Tibial artery (tissue), 4 donors: ENCODE data around the gene EIF2B4.
"Not testable (repeated sequence)": the region's sequence is repeated elsewhere in the genome, so short reads cannot be mapped to it uniquely, and the experiment has no call there.

Experiments
- DNase-seq, 2 donors: peaks; one replicate each; pipeline ENCODE4 v3.0.0-alpha.2; 2019
- H3K27ac ChIP-seq, 2 donors: fragments of 200-600 bp; sonication (generic) in 1 of 2; 1 replicate in 1 of 2; 2 replicates in 1 of 2; pipeline ENCODE4 v1.5.1; 2018 to 2019; ENCODE audit warnings: mild to moderate bottlenecking in 1 of 2
- H3K27me3 ChIP-seq, 2 donors: fragments of 200-600 bp; sonication (generic) in 1 of 2; one replicate each; pipeline versions ENCODE4 v1.5.1 to v1.6.0; 2016 to 2019
- H3K36me3 ChIP-seq, 3 donors: fragments of 200-600 bp; sonication (generic) in 2 of 3; one replicate each; pipeline ENCODE4 v1.5.1; 2016 to 2019; ENCODE audit warnings: mild to moderate bottlenecking in 2 of 3
- H3K4me1 ChIP-seq, 4 donors: fragments of 200-600 bp; sonication (generic) in 2 of 4; 1 replicate in 3 of 4; 2 replicates in 1 of 4; pipeline ENCODE4 v1.5.1; 2016 to 2019
- H3K4me3 ChIP-seq, 2 donors: fragments of 200-600 bp; sonication (generic) in 1 of 2; 1 replicate in 1 of 2; 2 replicates in 1 of 2; pipeline ENCODE4 v1.5.1; 2018 to 2019; ENCODE audit warnings: mild to moderate bottlenecking in 2 of 2
- H3K9me3 ChIP-seq, 3 donors: fragments of 200-600 bp; sonication (generic) in 1 of 3; one replicate each; pipeline ENCODE4 v1.5.1; 2016 to 2019
- intact Hi-C: fragments of 100-400 bp; cut with DNase I; formaldehyde crosslinking; loops from one replicate; pipeline ENCODE4 v1.15.0; 2023; ENCODE audit warnings: low total_unique reads
- TF ChIP-seq, protein P1 (sequence below), 2 experiments: fragments of 200-600 bp in 1 of 2; fragments of 450-650 bp in 1 of 2; IDR thresholded peaks; one replicate each; pipeline ENCODE4 v1.5.1; 2017 to 2019; ENCODE audit warnings: antibody characterized with exemption in 2 of 2, mild to moderate bottlenecking in 1 of 2, moderate library complexity in 1 of 2

Gene EIF2B4

DNA sequence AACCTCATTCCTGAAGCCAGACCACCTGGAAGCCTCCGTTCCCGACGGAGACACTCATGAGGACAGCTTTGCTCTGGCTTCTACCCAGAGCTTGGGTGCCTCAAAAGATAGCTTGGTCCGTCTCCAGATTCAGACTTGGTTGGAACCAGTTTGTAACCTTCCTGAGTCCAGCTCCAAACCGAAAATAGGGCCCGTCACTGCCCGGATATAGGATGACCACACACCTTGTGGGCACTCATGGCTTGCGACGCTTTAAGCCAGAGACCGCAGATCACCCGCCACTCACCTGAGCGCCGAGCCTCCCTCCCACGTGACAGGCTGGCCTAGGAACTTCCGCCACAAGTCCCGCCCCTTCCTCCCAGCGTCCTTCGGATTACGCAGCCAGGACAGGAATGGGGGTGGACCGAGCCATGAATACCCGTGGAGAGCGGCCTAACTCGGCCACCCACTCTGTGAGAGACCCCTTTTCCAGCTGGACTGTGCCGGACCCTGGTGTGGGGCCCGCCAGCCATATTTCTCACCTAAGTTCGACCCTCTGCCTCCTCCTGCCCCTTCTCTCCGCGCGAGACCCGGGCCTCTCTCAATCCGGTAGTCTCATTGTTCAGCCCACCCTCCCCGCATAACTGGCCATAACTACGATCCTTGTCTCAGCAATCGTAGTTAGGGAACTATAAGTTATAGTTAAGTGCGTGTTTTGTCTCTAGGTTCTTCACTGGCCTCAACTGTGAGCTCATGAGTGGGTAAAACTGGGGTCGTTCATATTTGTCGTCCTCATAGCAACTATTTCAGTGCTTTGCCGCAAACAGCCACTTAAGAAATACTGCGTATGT is 47.2 kb downstream of the EIF2B4 start, which contains the start of gene MPV17:
Gene MPV17 (minus strand): TSS at position 332 of the 830 bp plus-strand sequence. CDS start 580 bp downstream, outside the sequence.
- DNase-seq, result peak; percentile 89 to 95
- H3K9me3 ChIP-seq, result no peaks in the 10 kb centered on the region
- TF ChIP-seq, protein P1, sequence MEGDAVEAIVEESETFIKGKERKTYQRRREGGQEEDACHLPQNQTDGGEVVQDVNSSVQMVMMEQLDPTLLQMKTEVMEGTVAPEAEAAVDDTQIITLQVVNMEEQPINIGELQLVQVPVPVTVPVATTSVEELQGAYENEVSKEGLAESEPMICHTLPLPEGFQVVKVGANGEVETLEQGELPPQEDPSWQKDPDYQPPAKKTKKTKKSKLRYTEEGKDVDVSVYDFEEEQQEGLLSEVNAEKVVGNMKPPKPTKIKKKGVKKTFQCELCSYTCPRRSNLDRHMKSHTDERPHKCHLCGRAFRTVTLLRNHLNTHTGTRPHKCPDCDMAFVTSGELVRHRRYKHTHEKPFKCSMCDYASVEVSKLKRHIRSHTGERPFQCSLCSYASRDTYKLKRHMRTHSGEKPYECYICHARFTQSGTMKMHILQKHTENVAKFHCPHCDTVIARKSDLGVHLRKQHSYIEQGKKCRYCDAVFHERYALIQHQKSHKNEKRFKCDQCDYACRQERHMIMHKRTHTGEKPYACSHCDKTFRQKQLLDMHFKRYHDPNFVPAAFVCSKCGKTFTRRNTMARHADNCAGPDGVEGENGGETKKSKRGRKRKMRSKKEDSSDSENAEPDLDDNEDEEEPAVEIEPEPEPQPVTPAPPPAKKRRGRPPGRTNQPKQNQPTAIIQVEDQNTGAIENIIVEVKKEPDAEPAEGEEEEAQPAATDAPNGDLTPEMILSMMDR (IDR thresholded peaks at IDR 0.05), result no peak
- peaks cover 16 to 23% (median 19%) of the 10 kb centered on the region in 3 donors for H3K36me3 ChIP-seq
- H3K4me3 ChIP-seq, result peak within 1 kb of the TSS; percentile 60 to 68
- H3K4me1 ChIP-seq, result peaks cover 0 to 25% (median 16%) of the 10 kb centered on the region in 4 donors
- H3K27me3 ChIP-seq, result no peaks in the 10 kb centered on the region
- intact Hi-C loops, result no loop called here
- peak within 1 kb of the TSS; percentile 81 to 90 for H3K27ac ChIP-seq

DNA sequence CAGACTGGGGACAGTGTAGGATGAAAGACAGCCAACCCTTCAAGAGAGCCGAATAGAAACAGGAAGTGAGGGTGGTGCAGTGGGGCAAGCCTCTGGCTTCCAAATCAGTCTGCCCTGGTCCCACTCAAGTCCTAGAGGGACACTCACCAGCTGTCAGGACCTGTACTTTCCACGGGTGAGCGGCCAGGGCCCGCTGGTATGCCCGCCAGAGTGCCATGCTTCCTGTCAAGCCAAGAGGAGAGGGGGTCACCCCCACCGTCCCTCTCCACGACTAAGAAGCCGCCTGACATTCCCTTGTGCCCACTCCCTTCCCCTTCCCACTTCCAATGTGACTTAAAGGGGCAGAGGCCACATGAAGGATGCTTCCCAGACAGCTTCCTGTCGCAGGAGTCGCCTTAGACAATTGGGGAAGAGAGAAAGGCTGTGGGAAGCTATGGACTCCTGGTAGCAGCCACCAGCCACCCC is 47.8 kb downstream of the EIF2B4 start:
- peak overlapping the region; percentile 60 to 68 for H3K4me3 ChIP-seq
- H3K27ac ChIP-seq, result peak overlapping the region; percentile 81 to 90
- DNase-seq, result no peak
- TF ChIP-seq, protein P1 (IDR thresholded peaks at IDR 0.05), result no peak
- intact Hi-C loops, result no loop called here
- H3K36me3 ChIP-seq, result peaks cover 11 to 17% (median 15%) of the 10 kb centered on the region in 3 donors
- H3K27me3 ChIP-seq, result no peaks in the 10 kb centered on the region
- peaks cover 0 to 25% (median 16%) of the 10 kb centered on the region in 4 donors for H3K4me1 ChIP-seq
- H3K9me3 ChIP-seq, result no peaks in the 10 kb centered on the region

DNA sequence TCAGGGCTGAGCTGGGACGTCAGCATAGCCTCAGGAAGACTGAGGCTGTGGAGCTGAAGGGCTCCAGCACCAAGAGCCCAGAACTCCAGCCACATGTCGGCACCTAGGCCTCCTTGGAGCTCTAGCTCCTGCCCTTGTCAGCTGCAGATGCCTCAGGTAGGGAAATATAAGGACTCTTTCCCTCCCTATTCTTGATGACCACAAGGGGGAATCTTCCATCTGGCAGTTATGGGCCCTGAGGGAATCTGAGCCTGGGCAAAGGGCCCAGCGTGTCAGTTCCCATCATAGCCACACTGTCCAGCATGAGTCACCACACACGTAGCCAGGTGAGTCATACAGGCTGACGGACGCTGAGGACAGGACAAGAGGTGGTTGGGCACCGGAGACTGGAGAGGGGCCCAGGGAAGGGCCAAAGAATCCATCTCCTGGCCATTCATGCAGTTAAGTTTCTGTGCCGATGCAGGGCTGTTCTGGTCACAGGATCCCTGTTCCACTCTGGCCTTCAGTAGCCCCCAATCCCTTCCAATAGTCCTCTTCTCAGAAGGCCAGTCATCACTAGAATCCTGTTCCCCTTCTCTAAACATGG is 49.1 kb downstream of the EIF2B4 start:
- Histone ChIP-seq H3K27me3 (no peaks in the 10 kb centered on the region), H3K27ac (no peak overlapping the region), H3K36me3 (peaks cover 0 to 15% (median 5%) of the 10 kb centered on the region in 3 donors), H3K9me3 (no peaks in the 10 kb centered on the region), H3K4me1 (peaks cover 0 to 25% (median 16%) of the 10 kb centered on the region in 4 donors), H3K4me3 (no peak overlapping the region)
- intact Hi-C loops, result no loop called here
- TF ChIP-seq, protein P1 (IDR thresholded peaks at IDR 0.05), result no peak
- peak in 1 of 2 donors; percentile 46 for DNase-seq

DNA sequence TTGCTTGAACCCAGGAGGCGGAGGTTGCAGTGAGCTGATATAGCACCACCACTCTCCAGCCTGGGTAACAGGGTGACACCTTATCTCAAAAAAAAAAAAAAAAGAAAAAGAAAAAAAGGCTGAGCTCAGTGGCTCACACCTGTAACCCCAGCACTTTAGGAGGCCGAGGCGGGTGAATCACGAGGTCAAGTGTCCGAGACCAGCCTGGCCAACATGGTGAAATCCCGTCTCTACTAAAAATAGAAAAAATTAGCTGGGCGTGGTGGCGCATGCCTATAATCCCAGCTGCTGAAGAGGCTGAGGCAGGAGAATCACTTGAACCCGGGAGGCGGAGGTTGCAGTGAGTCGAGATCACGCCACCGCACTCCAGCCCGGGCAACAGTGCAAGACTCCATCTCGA is 50.3 kb downstream of the EIF2B4 start:
- H3K27ac ChIP-seq, DNase-seq, H3K27me3 ChIP-seq, H3K4me3 ChIP-seq, intact Hi-C loops, H3K9me3 ChIP-seq: not testable (repeated sequence)
- Histone ChIP-seq H3K36me3 (peaks cover 0 to 25% (median 7%) of the 10 kb centered on the region in 3 donors), H3K4me1 (peaks cover 0 to 25% (median 16%) of the 10 kb centered on the region in 4 donors)

DNA sequence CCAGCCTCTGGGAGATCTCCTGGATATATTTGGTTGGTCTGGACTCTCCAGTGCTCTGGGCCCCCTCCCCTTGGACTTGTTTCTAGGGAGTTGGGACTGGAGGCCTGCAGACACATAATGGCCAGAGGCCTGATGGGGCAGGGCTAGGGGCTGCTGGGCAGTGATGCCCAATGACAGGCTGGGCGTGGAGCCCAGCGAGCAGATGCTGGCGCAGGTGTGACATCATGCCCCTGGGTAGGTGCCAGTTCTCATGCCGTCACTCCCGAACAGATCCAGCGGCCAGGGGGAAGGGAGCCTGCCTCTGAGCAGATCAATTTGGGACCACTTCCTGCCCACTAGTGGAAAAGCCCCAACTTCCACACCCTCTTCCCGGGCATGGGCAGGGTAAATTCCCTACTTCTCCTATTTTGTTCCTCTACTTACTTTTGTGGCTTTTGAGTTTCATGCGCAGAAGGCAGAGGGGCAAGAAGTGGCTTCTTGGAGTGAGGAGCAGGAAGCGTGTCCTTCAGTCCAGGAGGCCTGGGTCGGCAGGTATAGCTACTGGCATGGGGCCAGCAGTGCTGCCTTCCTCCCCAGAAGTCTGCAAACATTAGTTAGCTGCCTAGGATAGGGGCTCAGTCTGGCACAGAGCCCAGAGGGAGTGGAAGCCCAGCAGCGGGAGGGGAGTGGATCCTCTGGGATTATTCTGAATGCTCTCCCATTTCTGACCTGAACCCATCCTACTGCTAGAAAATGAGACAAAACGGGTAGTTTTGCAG is 53.3 kb downstream of the EIF2B4 start:
- DNase-seq, result no peak
- Histone ChIP-seq H3K27ac (no peak overlapping the region), H3K4me3 (no peak overlapping the region), H3K4me1 (peaks cover 0 to 11% (median 5%) of the 10 kb centered on the region in 4 donors), H3K27me3 (no peaks in the 10 kb centered on the region), H3K9me3 (no peaks in the 10 kb centered on the region), H3K36me3 (peaks cover 1 to 38% (median 14%) of the 10 kb centered on the region in 3 donors)
- intact Hi-C loops, result no loop called here
- TF ChIP-seq, protein P1 (IDR thresholded peaks at IDR 0.05), result no peak
